HG02852 (cell line): Measurements from ENCODE around the gene LRRC75B.
A peak's percentile ranks its signal among the peaks of the same experiment; 100 is the strongest.
"Not testable (repeated sequence)": the region's sequence is repeated elsewhere in the genome, so short reads cannot be mapped to it uniquely, and the experiment has no call there.

Experiments used
- ATAC-seq: cut with Tn5 transposase; IDR thresholded peaks from one replicate; pipeline ENCODE4 v1.9.1; 2021; ENCODE audit warnings: mild to moderate bottlenecking, moderate library complexity; ENCODE audit not compliant: unreplicated experiment

Gene LRRC75B

DNA sequence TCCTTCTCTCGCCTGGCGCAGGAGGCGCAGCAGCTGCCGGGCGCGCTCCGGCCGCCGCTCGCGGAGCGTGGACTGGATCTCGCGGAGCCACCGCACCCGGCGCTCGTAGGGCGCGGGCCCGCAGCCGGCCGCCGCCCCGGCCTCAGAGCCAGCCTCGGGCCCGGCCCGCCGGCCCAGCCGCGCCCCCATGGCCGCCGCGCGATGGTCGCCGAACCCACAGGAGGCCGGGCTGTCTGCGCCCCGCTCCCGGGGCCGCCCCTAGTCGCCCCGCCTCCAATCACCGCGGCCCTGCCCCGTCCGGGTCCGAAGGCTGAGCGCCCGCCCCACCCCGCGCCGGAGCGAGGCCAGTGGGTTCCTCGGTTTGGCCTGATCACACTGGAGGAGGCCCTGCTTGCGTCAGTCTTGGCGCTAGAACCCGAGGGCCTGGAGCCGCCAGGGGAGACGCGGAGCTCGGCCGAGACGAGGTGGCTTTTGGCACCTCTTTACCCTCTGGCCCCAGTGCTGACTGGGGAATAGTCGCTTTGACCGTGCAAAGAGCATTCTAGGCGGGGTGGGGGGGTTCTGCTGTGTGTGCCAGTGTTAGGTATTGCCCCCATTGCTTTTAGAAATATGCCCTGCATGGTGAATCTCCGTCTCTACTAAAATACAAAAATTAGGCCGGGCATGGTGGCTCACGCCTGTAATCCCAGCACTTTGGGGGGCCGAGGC lies at the start of gene LRRC75B:
TSS of gene LRRC75B (minus strand) at position 223 of the 708 bp plus-strand sequence. CDS start at position 189, 34 bp downstream.
- peak; percentile 80 for ATAC-seq

GRCh38 chr22:24642307-24642706 lies 49.4 kb upstream of the LRRC75B start:
- not testable (repeated sequence) for ATAC-seq

DNA sequence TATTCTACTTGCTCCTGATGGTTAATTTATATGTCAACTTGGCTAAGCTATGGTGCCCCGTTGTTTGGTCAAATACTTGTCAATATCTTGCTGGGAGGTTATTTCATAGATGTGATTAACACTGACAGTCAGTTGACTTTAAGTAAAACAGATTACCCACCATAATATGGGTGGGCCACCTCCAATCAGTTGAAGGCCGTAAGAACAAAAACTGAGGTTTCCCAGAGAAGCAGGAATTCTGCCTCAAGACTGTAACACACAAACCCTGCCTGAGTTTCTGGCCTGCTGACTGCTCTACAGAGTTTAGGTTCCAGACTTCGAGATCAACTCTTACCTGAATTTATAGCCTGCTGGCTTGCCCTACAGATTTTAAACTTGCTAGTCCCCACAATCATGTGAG lies 43.6 kb upstream of the LRRC75B start:
- ATAC-seq, result not testable (repeated sequence)

DNA sequence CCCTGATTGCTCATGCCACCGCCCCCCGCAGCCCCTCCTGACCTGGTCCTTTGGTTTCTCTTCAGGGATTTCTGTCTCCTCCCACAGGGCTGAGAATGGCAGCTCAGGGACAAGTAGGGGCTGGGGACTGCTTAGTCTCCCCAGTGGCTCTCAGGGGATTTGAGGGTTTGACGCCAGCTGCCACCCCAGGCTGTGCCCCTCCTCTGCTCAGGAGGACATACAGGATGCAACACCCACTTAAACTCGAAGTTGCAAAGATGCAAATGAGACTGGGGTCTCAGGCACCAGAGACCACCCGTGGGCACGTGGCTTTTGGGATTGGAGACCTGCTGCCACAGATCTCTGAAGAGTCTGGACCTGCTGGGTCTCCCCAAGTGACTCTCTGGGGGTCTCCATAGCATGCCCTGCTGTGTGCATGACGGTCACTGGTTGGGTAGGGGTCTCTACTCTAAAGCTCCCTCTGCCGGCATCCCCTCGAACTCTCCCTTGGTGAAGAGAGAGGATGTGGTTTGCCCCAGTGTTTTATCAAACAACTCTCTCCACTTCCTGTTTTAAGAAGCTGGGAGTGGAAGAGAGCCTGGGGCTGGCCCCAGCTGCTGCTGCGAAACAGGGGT lies 42.0 kb upstream of the LRRC75B start:
- not testable (repeated sequence) for ATAC-seq

DNA sequence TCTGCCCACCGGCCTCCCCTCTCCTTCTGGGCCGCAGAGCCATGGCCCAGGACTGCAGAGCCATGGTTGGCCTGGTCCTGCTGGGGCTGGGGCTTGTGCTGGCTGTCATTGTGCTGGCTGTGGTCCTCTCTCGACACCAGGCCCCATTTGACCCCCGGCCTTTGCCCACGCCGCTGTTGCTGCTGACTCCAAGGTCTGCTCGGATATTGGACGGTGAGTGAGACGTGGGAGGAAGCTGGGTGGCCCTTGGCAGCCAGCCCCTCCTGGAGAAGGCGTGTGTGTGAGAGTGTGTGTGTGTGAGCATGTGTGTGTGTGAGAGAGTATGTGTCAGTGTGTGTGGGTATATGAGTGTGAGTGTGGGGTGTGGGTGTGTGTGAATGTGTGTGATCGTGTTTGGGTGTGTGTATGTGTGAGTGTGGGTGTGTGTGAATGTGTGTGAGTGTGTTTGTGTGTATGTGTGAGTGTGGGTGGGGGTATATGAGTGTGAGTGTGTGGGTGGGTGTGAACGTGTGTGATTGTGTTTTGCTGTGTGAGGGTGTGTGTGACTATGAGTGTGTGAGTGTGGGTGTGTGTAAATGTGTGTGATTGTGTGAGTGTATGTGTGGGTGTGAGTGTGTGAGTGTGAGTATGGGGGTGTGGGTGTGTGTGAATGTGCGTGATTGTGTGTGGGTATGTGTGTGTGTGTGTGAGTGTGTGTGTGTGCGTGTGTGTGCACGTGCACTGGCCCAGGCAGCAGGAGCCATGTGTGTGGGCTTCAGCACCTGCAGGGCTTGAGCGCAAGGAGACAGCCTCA lies 40.6 kb upstream of the LRRC75B start:
- not testable (repeated sequence) for ATAC-seq

- not testable (repeated sequence) for ATAC-seq
These were observed 39.8 kb upstream of the LRRC75B start for GRCh38 chr22:24632642-24633041.

DNA sequence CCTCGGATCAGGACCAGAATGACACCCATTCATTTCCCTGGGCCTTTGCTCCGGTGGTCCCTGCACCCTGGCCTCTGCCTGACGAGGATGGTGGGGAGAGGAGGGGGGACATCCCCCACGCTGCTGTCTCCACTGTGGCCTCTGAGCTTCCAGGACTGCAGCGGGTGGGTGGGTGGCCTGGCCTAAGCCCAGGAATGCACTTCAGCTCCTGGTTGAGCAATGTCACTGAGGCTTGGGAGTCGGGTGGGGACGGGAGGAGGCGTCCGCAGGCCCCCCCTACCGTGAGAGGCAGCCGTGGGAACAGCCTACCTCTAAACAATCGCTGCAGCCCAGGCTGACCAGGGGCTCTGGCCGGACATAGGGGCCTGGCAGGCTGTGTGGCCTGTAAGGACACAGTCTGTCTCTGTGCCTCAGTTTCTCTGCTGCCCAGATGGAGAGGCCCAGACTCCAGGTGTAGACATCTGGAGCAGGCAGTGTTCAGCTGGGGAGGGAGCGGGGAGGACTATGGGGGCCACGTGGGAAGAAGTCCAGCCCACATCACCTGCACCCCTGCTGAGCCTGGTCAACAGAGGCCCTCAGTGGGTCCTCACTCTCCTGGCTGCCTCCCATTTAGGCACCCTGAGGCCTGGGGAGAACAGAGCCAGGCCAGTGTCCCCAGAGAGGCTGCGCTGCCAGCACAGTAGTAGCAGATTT lies 38.7 kb upstream of the LRRC75B start:
- ATAC-seq, result not testable (repeated sequence)

- ATAC-seq, result not testable (repeated sequence)
These were observed 38.0 kb upstream of the LRRC75B start for GRCh38 chr22:24630812-24631427.

DNA sequence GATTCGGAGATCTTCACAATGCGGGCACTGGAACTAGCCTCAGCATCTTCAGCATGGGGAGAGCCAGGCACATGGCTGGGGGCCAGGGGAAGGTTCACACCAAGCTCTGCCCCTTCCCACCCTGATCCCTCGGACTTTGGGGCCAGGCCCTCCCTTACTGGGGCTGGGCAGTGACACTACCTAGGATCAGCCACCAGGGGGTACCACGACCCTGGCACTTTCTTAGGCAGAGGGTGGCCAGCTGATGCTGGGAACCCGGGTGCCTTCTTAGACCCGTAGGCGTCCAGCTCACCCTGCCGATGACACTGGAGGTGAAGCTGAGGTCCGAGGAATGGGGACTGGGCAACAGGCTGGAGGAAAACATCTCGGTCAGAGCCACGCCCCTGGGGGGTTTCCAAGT lies 36.2 kb upstream of the LRRC75B start:
- not testable (repeated sequence) for ATAC-seq

- not testable (repeated sequence) for ATAC-seq
These were observed 35.0 kb upstream of the LRRC75B start for GRCh38 chr22:24627911-24628310.

- ATAC-seq, result not testable (repeated sequence)
These were observed 29.7 kb upstream of the LRRC75B start for GRCh38 chr22:24622596-24622995.

DNA sequence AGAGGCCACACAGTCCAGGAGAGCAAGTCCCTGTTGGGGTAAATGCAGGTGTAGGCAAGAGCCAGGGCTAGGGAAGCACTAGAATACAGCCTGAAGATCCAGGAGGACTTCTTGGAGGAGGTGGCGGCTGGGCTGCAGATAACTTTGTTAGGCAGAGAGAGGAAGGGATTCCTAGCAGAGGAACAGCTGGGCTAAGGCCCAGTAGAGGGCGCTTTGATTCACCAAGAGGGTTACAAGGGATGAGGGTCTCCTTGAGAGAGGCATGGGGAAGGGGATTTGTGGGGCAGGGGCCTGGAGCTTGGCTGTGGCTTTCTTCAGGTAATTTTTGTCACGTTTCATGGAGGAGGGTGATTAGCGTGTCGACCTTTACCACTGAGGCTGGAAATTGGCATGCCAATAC lies 28.4 kb upstream of the LRRC75B start:
- not testable (repeated sequence) for ATAC-seq

GRCh38 chr22:24614794-24615193 lies 21.9 kb upstream of the LRRC75B start:
- not testable (repeated sequence) for ATAC-seq

DNA sequence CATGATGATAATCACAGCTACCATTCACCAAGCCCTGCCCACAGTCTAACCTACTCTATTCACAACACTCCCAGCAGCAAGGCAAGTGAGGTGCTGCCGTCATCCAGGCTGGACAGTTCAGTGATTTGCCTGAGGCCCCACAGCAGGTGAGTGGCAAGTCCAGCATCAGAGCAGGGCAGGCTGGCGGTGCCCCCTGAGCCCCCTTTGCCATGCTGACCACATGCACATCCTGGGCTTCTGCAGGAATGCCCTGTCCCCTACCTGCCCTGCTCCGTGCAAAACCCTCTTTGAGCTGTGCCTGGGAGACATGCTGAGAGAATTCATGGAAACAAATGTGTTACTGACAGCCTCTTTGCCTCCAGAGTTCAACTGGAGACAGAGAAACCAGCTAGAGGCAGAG lies 17.0 kb upstream of the LRRC75B start:
- not testable (repeated sequence) for ATAC-seq

DNA sequence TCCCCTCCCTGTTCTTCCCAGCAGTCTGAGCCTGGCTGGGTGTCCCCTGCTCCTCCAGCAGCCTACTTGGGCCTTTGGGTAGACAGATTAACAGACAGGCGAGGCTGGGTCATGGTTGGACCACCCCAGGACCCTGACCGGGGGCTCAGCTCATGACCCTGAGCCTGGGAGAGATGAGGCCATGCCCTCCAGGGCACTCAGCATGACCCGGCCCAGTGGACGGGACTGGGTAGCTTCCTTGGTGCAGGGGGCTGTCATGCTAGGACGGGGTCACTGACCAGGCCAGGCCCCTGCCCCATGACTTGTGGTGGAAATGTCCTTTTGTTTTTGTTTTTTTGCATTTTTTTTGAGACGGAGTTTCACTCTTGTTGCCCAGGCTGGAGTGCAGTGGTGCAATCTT lies 15.5 kb upstream of the LRRC75B start:
- ATAC-seq, result not testable (repeated sequence)

DNA sequence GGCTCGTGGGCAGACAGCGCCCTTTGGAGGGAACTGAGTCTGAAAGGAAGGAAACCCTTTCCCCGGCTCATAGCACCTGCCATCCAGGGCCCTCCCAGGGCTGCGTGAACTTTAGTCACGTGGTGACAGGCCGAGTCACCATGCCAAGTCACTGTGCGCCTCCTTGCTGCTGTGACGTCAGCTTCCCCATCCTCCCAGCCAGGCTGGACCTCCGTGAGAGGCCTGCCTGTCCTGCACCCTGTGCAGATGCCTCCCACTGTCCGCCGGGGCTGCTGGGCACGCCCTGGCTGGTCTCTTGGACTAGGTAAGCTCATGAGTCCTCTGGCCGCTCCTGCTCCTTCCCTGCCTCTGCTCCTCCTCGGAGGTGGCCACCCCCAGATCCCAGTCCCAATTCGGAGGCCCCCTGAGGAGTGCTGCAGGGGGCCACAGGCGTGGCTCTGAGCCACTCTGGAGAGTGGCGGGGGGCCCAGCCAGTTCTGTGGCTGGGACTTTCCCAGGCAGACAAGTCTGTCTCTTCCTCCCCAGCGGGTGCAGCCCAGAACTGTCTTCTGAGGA lies 14.6 kb upstream of the LRRC75B start:
- ATAC-seq, result not testable (repeated sequence)

GRCh38 chr22:24606340-24606739 lies 13.5 kb upstream of the LRRC75B start:
- not testable (repeated sequence) for ATAC-seq

DNA sequence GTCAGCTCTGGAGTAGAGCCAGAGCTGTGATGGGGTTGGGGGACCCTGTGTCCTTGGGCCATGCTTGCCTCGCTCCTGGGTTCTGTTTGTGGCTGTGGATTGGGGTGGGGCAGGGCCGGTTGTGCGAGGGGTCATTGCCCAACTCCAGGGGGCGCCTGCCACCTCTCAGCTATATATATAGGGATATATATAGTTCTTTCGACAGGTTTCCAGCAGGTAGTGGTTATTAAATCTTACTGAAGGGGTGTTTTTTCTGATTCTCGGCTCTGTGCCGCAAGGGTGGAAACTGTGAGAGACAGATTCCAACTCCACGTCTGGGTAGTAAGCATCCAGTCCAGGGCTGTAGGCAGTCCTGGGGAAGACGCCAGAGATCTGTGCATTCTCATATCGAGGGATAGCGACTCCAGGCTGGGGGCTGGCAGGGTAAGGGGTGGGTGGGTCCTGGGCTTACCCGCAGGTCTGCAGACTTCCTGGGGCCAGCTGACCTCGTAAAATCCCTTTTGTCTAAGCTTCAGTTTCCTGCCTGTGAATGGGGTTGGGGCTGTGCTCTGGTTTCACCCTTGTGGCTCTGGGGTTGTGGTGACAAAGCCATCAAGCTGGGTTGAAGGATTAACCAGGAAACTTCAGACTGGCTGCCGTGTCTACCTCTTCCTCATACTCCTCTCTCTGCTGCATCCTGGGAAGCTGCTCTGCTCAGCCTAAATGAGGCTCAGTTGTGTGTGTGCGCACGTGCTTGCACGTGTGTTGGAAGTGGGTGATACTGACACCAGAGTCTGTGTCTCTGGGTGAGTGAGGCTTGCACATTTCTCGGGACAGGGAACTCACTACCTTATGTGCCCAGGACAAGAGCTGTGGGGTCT lies 11.1 kb upstream of the LRRC75B start:
- not testable (repeated sequence) for ATAC-seq
